ENCODE results near the gene KRTAP5-6.

The KRTAP5-6 gene

GRCh38 chr11:1653541-1654387 is 43.2 kb upstream of the KRTAP5-6 start:
- TF ChIP-seq ELF4 (IDR thresholded peaks at IDR 0.05) (no peak), LEF1 (IDR thresholded peaks at IDR 0.05; ENCODE audit: borderline replicate concordance) (no peak), ARNT (IDR thresholded peaks at IDR 0.05) (no peak), SP1 (IDR thresholded peaks at IDR 0.05) (no peak)
- CTCF ChIA-PET, result interaction anchor here (0.6 to 2.5 kb wide), 10 partner anchors 13 to 502 kb away, joined by 3 to 34 read pairs (median 9); partner anchors contain the start of gene SYT8
- no peak for DNase-seq (ENCODE audit: extremely low spot score)
- POLR2A ChIA-PET, result interaction anchor here (1.3 kb wide), 1 partner anchor 40 kb away, joined by 4 read pairs; no protein-coding TSS in a partner anchor

- TF ChIP-seq SUZ12 (IDR thresholded peaks at IDR 0.05) (no peak), FOXM1 (IDR thresholded peaks at IDR 0.05; ENCODE audit: borderline replicate concordance) (no peak), CTBP1 (IDR thresholded peaks at IDR 0.05; ENCODE audit: borderline replicate concordance) (no peak), SP1 (IDR thresholded peaks at IDR 0.05) (no peak), ARNT (IDR thresholded peaks at IDR 0.05) (no peak), BHLHE40 (IDR thresholded peaks at IDR 0.05; ENCODE audit: borderline replicate concordance) (no peak), ZNF384 (IDR thresholded peaks at IDR 0.05) (no peak), FOXK2 (IDR thresholded peaks at IDR 0.05) (no peak), LEF1 (IDR thresholded peaks at IDR 0.05; ENCODE audit: borderline replicate concordance) (no peak), L3MBTL2 (conservative IDR thresholded peaks at IDR 0.05) (no peak)
- POLR2A ChIA-PET, result no interaction called here
- DNase-seq (ENCODE audit: extremely low spot score), result no peak
- CTCF ChIA-PET, result interaction anchor here (0.7 to 2.5 kb wide), 4 partner anchors 14 to 179 kb away, joined by 3 to 30 read pairs (median 11); partner anchors contain the start of gene SYT8
Measured at GRCh38 chr11:1654388-1655167, 42.4 kb upstream of the KRTAP5-6 start.

GRCh38 chr11:1655168-1656060 is 41.6 kb upstream of the KRTAP5-6 start:
- POLR2A ChIA-PET, result no interaction called here
- CTCF ChIA-PET, result interaction anchor here (1.0 kb wide), 1 partner anchor 177 kb away, joined by 5 read pairs; no protein-coding TSS in a partner anchor
- TF ChIP-seq FOXK2 (IDR thresholded peaks at IDR 0.05), result no peak
- no peak for TF ChIP-seq ELF4 (IDR thresholded peaks at IDR 0.05)
- no peak for TF ChIP-seq NFRKB (IDR thresholded peaks at IDR 0.05)
- no peak for TF ChIP-seq SP1 (IDR thresholded peaks at IDR 0.05)
- TF ChIP-seq PKNOX1 (IDR thresholded peaks at IDR 0.05), result no peak
- TF ChIP-seq HDGF (IDR thresholded peaks at IDR 0.05; ENCODE audit: borderline replicate concordance), result no peak
- TF ChIP-seq LEF1 (IDR thresholded peaks at IDR 0.05; ENCODE audit: borderline replicate concordance), result no peak
- TF ChIP-seq BHLHE40 (IDR thresholded peaks at IDR 0.05; ENCODE audit: borderline replicate concordance), result no peak
- TF ChIP-seq ZNF384 (IDR thresholded peaks at IDR 0.05), result no peak
- TF ChIP-seq L3MBTL2 (conservative IDR thresholded peaks at IDR 0.05), result no peak
- no peak for TF ChIP-seq TARDBP (IDR thresholded peaks at IDR 0.05)
- no peak for DNase-seq (ENCODE audit: extremely low spot score)

GRCh38 chr11:1656061-1656441 is 40.9 kb upstream of the KRTAP5-6 start:
- TF ChIP-seq BHLHE40 (IDR thresholded peaks at IDR 0.05; ENCODE audit: borderline replicate concordance) (no peak), FOXM1 (IDR thresholded peaks at IDR 0.05; ENCODE audit: borderline replicate concordance) (no peak), LEF1 (IDR thresholded peaks at IDR 0.05; ENCODE audit: borderline replicate concordance) (no peak), HDGF (IDR thresholded peaks at IDR 0.05; ENCODE audit: borderline replicate concordance) (no peak), ELF4 (IDR thresholded peaks at IDR 0.05) (no peak), PKNOX1 (IDR thresholded peaks at IDR 0.05) (no peak), CTBP1 (IDR thresholded peaks at IDR 0.05; ENCODE audit: borderline replicate concordance) (no peak), ZNF384 (IDR thresholded peaks at IDR 0.05) (no peak), ARNT (IDR thresholded peaks at IDR 0.05) (no peak), TARDBP (IDR thresholded peaks at IDR 0.05) (no peak), FOXA1 (IDR thresholded peaks at IDR 0.05) (no peak), FOXK2 (IDR thresholded peaks at IDR 0.05) (no peak), SP1 (IDR thresholded peaks at IDR 0.05) (no peak), NFRKB (IDR thresholded peaks at IDR 0.05) (no peak), SUZ12 (IDR thresholded peaks at IDR 0.05) (no peak), L3MBTL2 (conservative IDR thresholded peaks at IDR 0.05) (no peak)
- ChIA-PET POLR2A (no interaction called here), CTCF (interaction anchor here (1.0 kb wide), 1 partner anchor 177 kb away, joined by 5 read pairs; no protein-coding TSS in a partner anchor)
- no peak for DNase-seq (ENCODE audit: extremely low spot score)

GRCh38 chr11:1656670-1657069 is 40.3 kb upstream of the KRTAP5-6 start:
- POLR2A ChIA-PET, result no interaction called here
- CTCF ChIA-PET, result interaction anchor here (1.0 kb wide), 1 partner anchor 176 kb away, joined by 5 read pairs; no protein-coding TSS in a partner anchor
- DNase-seq (ENCODE audit: extremely low spot score), result no peak

More at GRCh38 chr11:1656670-1657069, 40.3 kb upstream of the KRTAP5-6 start:
- TF ChIP-seq FOXA1 (IDR thresholded peaks at IDR 0.05), result no peak
- no peak for TF ChIP-seq TARDBP (IDR thresholded peaks at IDR 0.05)
- no peak for TF ChIP-seq FOXK2 (IDR thresholded peaks at IDR 0.05)
- TF ChIP-seq HDGF (IDR thresholded peaks at IDR 0.05; ENCODE audit: borderline replicate concordance), result no peak
- no peak for TF ChIP-seq CTBP1 (IDR thresholded peaks at IDR 0.05; ENCODE audit: borderline replicate concordance)
- TF ChIP-seq ZNF384 (IDR thresholded peaks at IDR 0.05), result no peak
- no peak for TF ChIP-seq FOXM1 (IDR thresholded peaks at IDR 0.05; ENCODE audit: borderline replicate concordance)
- no peak for TF ChIP-seq SP1 (IDR thresholded peaks at IDR 0.05)
- TF ChIP-seq PKNOX1 (IDR thresholded peaks at IDR 0.05), result no peak
- no peak for TF ChIP-seq SUZ12 (IDR thresholded peaks at IDR 0.05)
- TF ChIP-seq NFRKB (IDR thresholded peaks at IDR 0.05), result no peak
- no peak for TF ChIP-seq LEF1 (IDR thresholded peaks at IDR 0.05; ENCODE audit: borderline replicate concordance)
- no peak for TF ChIP-seq ELF4 (IDR thresholded peaks at IDR 0.05)
- no peak for TF ChIP-seq ARNT (IDR thresholded peaks at IDR 0.05)
